Measurements from ENCODE around the gene ZFYVE28. TPM values are rescaled to one million over a fixed set of nuclear protein-coding genes. Genes with fewer than 3 reads are reported as not detected.

The ZFYVE28 gene
- total and polyA plus RNA-seq, 9 donors, result 1.3 to 12.1 (median 8.6) TPM

DNA sequence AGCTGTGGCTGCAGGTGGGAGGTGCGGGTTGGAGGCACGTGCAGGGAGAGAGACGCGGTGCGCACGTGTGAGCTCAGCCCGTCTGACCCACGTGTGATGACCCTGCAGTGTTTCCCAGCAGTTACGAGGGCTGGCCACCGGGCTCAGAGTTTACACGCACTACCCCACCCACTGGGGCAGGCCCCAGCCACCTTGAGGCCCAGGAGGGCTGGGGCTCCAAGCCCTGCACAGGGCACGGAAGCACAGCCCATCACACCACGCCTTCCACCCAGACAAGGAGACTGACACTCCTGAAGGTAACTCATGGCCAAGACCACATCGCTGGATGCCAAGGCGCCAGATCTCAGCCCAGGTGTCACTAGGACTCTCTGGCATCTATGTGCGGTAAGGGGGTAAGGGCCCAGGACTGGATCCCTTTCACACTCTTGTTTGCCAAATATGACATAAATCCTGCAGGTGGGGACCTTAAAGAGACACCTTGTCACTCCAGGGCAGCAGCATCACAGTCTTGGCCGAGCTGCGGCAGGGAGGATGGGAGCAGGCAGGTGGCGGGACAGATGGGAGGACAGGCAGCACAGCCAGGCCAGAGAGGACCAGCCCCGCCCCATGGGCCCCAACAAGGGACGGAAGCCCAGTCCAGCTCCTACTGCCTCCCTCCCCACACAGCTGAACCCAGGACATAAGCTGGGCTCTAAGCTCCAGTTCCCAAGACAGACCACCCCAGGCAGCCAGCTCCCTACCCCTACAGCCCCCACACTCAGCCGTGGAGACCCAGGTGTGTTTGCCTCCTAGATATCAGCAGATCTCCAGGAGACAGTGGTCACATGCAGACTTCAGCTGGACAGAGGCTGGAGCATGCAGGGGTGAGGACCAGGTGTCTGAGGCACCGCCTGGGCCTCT, 56.8 kb downstream of the ZFYVE28 start:
- Histone ChIP-seq H3K4me1 (ENCODE audit: insufficient read depth) (peaks cover 22% of the 10 kb centered on the region), H3K9me3 (no peaks in the 10 kb centered on the region), H3K4me3 (no peak overlapping the region), H3K27ac (no peak overlapping the region), H3K36me3 (no peaks in the 10 kb centered on the region), H3K27me3 (no peaks in the 10 kb centered on the region)
- intact Hi-C loops (cut with DNase I), result no loop called here
- peak in 1 of 5 donors; percentile 26 for DNase-seq
- TF ChIP-seq EP300 (IDR thresholded peaks at IDR 0.05), result no peak
- 80 to 86% (median 83%) methylated on average over 23 of the region's 23 CpGs for WGBS, 3 donors

DNA sequence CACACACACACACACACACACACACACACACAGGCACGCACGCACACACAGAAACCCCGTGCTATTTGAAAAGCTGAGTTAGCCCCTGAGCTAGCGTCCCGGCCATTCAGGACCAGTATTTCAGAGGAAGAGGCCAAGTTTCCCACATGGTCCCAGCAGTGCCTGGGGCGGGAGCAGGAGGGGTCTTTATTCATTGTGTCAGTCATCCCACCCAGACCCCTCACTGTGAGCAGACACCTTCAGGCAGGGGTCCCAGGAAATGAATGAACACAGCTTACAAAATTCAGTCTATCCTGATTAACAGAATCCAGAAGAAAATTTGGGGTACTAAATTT, 58.1 kb downstream of the ZFYVE28 start:
- TF ChIP-seq CTCF (IDR thresholded peaks at IDR 0.05), result no peak
- TF ChIP-seq POLR2A (IDR thresholded peaks at IDR 0.05), result no peak
- TF ChIP-seq EP300 (IDR thresholded peaks at IDR 0.05), result no peak
- Histone ChIP-seq H3K27me3 (no peaks in the 10 kb centered on the region), H3K36me3 (no peaks in the 10 kb centered on the region), H3K4me3 (no peak overlapping the region), H3K4me1 (ENCODE audit: insufficient read depth) (peaks cover 21% of the 10 kb centered on the region), H3K9me3 (no peaks in the 10 kb centered on the region), H3K27ac (no peak overlapping the region)
- intact Hi-C loops (cut with DNase I), result no loop called here
- WGBS, 3 donors, result 84 to 91% (median 90%) methylated on average over 6 of the region's 6 CpGs
- no peak for DNase-seq

- no peak for TF ChIP-seq EP300 (IDR thresholded peaks at IDR 0.05)
- no peak for TF ChIP-seq POLR2A (IDR thresholded peaks at IDR 0.05)
- TF ChIP-seq CTCF (IDR thresholded peaks at IDR 0.05), result no peak
- Histone ChIP-seq H3K27ac (no peak overlapping the region), H3K36me3 (no peaks in the 10 kb centered on the region), H3K4me3 (no peak overlapping the region), H3K27me3 (no peaks in the 10 kb centered on the region), H3K9me3 (no peaks in the 10 kb centered on the region), H3K4me1 (ENCODE audit: insufficient read depth) (peaks cover 17% of the 10 kb centered on the region)
- DNase-seq, result no peak
- 94 to 95% (median 95%) methylated on average over 24 of the region's 24 CpGs for WGBS, 3 donors
- intact Hi-C loops (cut with DNase I), result no loop called here
These were observed 58.7 kb downstream of the ZFYVE28 start for GRCh38 chr4:2359591-2360395.

- no peak overlapping the region for H3K27ac ChIP-seq
- TF ChIP-seq CTCF (IDR thresholded peaks at IDR 0.05) (no peak), EP300 (IDR thresholded peaks at IDR 0.05) (no peak), POLR2A (IDR thresholded peaks at IDR 0.05) (no peak)
- no peaks in the 10 kb centered on the region for H3K27me3 ChIP-seq
- H3K4me3 ChIP-seq, result no peak overlapping the region
- H3K4me1 ChIP-seq (ENCODE audit: insufficient read depth), result peaks cover 7% of the 10 kb centered on the region
- no peaks in the 10 kb centered on the region for H3K36me3 ChIP-seq
- intact Hi-C loops (cut with DNase I), result no loop called here
- DNase-seq, result peak in 1 of 5 donors; percentile 2
- no peaks in the 10 kb centered on the region for H3K9me3 ChIP-seq
- WGBS, 3 donors, result 86 to 89% (median 88%) methylated on average over 21 of the region's 21 CpGs
These were observed 60.4 kb downstream of the ZFYVE28 start for GRCh38 chr4:2357821-2358745.

Measured in ovary (tissue), 9 donors.